ENCODE results near the gene TMEM108.

The TMEM108 gene

DNA sequence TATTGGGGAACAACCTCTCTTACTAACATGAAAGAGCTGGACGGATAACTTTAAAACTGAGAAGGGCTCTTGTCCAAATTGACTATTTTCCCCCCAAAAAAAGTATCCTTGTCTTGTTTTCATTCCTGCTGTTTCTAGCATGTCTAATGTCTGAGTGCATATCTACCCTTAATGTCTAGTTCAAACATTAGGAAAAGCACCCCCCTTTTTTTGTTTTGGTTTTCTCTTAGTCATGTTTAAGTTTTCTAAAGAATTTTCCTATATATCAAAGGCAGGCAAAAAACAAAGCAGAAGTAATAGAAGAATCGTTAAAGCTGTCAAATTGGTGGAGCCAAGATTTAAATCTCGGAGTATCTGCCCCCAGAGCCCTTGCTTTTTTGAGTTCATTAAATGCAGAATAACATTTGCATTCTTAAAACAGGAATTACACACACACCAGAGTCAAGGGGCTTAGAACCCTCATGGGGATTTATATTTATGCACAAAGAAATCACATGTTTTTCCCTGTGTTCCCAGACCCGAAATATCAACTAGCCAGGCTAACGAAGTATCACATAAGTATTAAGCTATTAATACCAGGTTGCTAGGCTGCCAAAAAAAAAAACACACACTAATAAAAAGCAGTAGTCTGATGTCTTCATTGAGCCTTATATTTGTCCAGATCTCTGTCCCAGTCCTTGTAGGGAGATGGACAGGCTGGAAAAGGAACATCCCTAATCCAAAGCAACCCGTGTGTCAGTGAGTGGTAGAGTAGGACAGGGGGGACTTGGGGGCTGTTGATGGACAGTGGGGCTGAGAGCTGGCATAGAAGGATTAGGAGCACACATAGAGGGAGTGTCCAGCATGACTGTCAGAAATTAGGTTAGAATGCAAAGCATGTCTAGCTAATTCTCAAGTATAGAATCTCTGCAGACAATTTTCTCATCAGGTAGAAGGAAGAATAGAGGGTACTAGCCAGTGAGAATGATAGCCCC, 258.0 kb downstream of the TMEM108 start:
- Histone ChIP-seq H3K27me3 (ENCODE audit: control insufficient read depth, insufficient read depth, low read length) (no peaks in the 10 kb centered on the region), H3K9me3 (ENCODE audit: control insufficient read depth, insufficient read depth, low read length) (no peaks in the 10 kb centered on the region), H3K4me1 (ENCODE audit: control insufficient read depth, insufficient read depth, low read length) (peaks cover 6% of the 10 kb centered on the region), H3K27ac (ENCODE audit: low read depth, low read length) (no peak overlapping the region), H3K36me3 (ENCODE audit: control insufficient read depth, insufficient read depth, low read length) (no peaks in the 10 kb centered on the region), H3K9ac (ENCODE audit: low read depth, low read length) (no peak overlapping the region), H3K4me3 (ENCODE audit: low read depth, low read length) (no peak overlapping the region)

DNA sequence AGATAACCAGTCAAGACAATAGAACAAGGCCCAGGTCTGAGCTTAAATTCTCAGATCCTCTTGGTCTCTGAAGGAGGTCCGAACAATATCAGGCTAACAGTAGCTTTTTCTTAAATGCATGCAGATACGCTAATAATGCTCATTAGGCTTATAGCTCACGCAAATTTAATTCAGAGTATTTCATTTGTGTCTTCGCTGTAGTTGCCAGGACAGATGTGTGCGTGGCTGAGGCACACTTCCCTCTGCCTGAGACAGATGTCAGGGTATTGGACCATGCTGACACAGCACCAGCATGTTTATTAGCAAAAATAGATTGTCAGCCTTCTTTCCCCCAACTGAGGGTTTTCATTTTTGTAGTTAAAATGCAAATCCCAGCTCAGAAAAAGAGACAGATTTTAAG, 258.8 kb downstream of the TMEM108 start:
- no peaks in the 10 kb centered on the region for H3K9me3 ChIP-seq (ENCODE audit: control insufficient read depth, insufficient read depth, low read length)
- no peak overlapping the region for H3K27ac ChIP-seq (ENCODE audit: low read depth, low read length)
- no peak overlapping the region for H3K9ac ChIP-seq (ENCODE audit: low read depth, low read length)
- H3K4me1 ChIP-seq (ENCODE audit: control insufficient read depth, insufficient read depth, low read length), result peaks cover 9% of the 10 kb centered on the region
- no peaks in the 10 kb centered on the region for H3K27me3 ChIP-seq (ENCODE audit: control insufficient read depth, insufficient read depth, low read length)
- H3K36me3 ChIP-seq (ENCODE audit: control insufficient read depth, insufficient read depth, low read length), result no peaks in the 10 kb centered on the region
- no peak overlapping the region for H3K4me3 ChIP-seq (ENCODE audit: low read depth, low read length)

DNA sequence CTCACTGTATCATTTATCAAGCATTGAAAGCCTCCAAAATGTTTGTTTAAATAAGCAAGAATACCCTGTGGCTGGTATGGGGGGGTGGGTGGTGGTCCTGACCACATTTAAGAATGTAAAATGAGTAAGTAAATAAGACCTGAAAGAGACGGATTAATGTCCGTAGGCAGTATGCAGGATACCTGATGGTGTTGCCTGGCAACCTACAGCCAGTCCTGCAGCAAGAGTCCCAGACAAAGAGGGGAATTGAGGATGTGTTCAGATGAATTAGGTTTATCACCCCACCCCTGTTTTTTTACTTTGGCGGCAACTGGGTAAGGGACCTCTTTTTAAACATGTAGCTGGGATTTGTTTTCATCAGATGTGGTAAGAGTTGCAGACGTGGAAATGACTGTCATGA, 261.9 kb downstream of the TMEM108 start:
- H3K27ac ChIP-seq (ENCODE audit: low read depth, low read length), result no peak overlapping the region
- H3K9ac ChIP-seq (ENCODE audit: low read depth, low read length), result no peak overlapping the region
- no peak overlapping the region for H3K4me3 ChIP-seq (ENCODE audit: low read depth, low read length)
- H3K9me3 ChIP-seq (ENCODE audit: control insufficient read depth, insufficient read depth, low read length), result no peaks in the 10 kb centered on the region
- H3K27me3 ChIP-seq (ENCODE audit: control insufficient read depth, insufficient read depth, low read length), result no peaks in the 10 kb centered on the region
- no peaks in the 10 kb centered on the region for H3K36me3 ChIP-seq (ENCODE audit: control insufficient read depth, insufficient read depth, low read length)
- peaks cover 9% of the 10 kb centered on the region; the same call in 1 of the 2 replicates for H3K4me1 ChIP-seq (ENCODE audit: control insufficient read depth, insufficient read depth, low read length)

DNA sequence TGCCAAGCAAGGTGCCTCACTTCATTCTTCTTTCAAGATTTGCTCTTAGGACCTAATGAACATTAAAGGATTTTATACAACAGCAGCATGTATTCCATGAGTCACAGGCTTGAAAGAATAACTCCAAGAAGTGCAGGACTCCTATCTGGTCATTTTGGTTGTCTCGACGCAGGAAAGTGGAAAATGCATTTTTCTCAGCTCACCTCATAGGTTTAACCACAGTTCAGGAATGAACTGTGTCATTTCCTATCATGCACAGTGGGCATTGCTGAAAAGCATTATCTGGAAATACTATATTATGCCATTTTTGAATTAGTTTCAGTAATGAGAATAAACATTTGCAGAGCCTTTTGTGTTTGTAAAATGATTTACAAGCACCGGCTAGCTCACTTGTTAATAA, 263.0 kb downstream of the TMEM108 start:
- no peak overlapping the region for H3K27ac ChIP-seq (ENCODE audit: low read depth, low read length)
- 0 out of 2 replicates have a peak, but pooled peaks cover 4% of the 10 kb centered on the region for H3K4me1 ChIP-seq (ENCODE audit: control insufficient read depth, insufficient read depth, low read length)
- no peaks in the 10 kb centered on the region for H3K9me3 ChIP-seq (ENCODE audit: control insufficient read depth, insufficient read depth, low read length)
- no peaks in the 10 kb centered on the region for H3K27me3 ChIP-seq (ENCODE audit: control insufficient read depth, insufficient read depth, low read length)
- no peak overlapping the region for H3K9ac ChIP-seq (ENCODE audit: low read depth, low read length)
- no peak overlapping the region for H3K4me3 ChIP-seq (ENCODE audit: low read depth, low read length)
- no peaks in the 10 kb centered on the region for H3K36me3 ChIP-seq (ENCODE audit: control insufficient read depth, insufficient read depth, low read length)

DNA sequence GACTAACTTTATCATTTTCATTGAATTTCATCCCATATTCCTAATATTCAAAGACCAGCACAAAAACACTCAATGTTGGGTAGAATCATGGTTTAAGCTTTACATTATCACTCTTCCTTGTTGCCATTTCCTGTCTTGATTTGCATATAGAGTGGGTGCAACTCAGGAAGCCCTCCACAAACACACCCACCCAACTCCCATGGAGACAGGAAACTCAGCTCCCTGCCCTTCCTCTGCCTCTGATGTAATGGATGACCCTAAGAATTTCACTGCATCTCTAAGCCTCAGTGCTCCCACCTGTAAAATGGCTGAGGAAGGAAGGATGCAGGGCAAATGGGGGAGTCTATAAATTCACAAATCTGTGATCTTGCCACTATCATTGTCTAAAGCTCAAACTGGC, 263.5 kb downstream of the TMEM108 start:
- Histone ChIP-seq H3K9me3 (ENCODE audit: control insufficient read depth, insufficient read depth, low read length) (no peaks in the 10 kb centered on the region; the same call in 1 of the 2 replicates), H3K27ac (ENCODE audit: low read depth, low read length) (no peak overlapping the region), H3K4me3 (ENCODE audit: low read depth, low read length) (no peak overlapping the region), H3K4me1 (ENCODE audit: control insufficient read depth, insufficient read depth, low read length) (0 out of 2 replicates have a peak, but pooled peaks cover 4% of the 10 kb centered on the region), H3K27me3 (ENCODE audit: control insufficient read depth, insufficient read depth, low read length) (no peaks in the 10 kb centered on the region), H3K36me3 (ENCODE audit: control insufficient read depth, insufficient read depth, low read length) (no peaks in the 10 kb centered on the region), H3K9ac (ENCODE audit: low read depth, low read length) (no peak overlapping the region)

DNA sequence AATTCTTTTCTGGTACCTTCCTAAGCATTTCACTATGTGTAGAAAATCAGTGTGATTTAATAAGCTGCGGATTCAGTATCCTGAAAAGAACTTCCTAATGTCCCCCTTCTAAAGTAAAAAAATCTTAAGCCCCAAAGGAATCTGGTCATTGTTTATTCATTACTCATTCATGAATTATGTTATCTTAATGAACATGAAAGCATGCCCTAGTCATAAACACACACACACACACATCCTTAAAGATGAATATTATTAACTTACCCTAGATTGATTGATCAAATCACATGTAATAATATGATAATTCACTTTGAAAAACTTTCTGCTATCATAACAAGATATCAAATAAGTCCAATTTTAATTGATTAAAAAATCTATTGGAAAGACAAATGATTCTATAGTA, 265.2 kb downstream of the TMEM108 start:
- H3K4me1 ChIP-seq (ENCODE audit: control insufficient read depth, insufficient read depth, low read length), result 0 out of 2 replicates have a peak, but pooled peaks cover 4% of the 10 kb centered on the region
- no peaks in the 10 kb centered on the region for H3K27me3 ChIP-seq (ENCODE audit: control insufficient read depth, insufficient read depth, low read length)
- H3K36me3 ChIP-seq (ENCODE audit: control insufficient read depth, insufficient read depth, low read length), result no peaks in the 10 kb centered on the region
- H3K27ac ChIP-seq (ENCODE audit: low read depth, low read length), result no peak overlapping the region
- H3K9me3 ChIP-seq (ENCODE audit: control insufficient read depth, insufficient read depth, low read length), result no peaks in the 10 kb centered on the region; the same call in 1 of the 2 replicates
- no peak overlapping the region for H3K9ac ChIP-seq (ENCODE audit: low read depth, low read length)
- no peak overlapping the region for H3K4me3 ChIP-seq (ENCODE audit: low read depth, low read length)

DNA sequence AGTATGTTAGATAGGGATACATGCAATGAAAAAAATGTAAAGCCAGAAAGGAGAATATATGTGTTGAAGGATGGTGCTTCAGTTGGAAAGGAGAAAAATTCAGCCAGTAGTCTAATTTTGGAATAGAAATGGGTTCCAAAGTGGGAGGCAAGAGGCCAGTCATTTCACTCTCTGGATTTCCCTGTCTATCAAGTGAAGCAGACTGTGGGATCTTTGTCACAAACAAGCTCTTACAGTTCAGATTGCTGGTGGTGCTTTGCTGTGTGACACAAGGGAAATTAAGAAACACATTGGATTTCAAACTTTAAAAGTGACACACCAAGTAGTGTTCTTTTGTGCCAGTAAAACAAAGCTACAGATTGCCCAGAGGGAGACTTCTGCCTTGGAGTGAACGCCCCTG, 279.7 kb downstream of the TMEM108 start:
- Histone ChIP-seq H3K4me1 (ENCODE audit: control insufficient read depth, insufficient read depth, low read length) (no peaks in the 10 kb centered on the region), H3K4me3 (ENCODE audit: low read depth, low read length) (no peak overlapping the region), H3K36me3 (ENCODE audit: control insufficient read depth, insufficient read depth, low read length) (no peaks in the 10 kb centered on the region), H3K27ac (ENCODE audit: low read depth, low read length) (no peak overlapping the region), H3K9ac (ENCODE audit: low read depth, low read length) (no peak overlapping the region), H3K9me3 (ENCODE audit: control insufficient read depth, insufficient read depth, low read length) (no peaks in the 10 kb centered on the region), H3K27me3 (ENCODE audit: control insufficient read depth, insufficient read depth, low read length) (no peaks in the 10 kb centered on the region)

DNA sequence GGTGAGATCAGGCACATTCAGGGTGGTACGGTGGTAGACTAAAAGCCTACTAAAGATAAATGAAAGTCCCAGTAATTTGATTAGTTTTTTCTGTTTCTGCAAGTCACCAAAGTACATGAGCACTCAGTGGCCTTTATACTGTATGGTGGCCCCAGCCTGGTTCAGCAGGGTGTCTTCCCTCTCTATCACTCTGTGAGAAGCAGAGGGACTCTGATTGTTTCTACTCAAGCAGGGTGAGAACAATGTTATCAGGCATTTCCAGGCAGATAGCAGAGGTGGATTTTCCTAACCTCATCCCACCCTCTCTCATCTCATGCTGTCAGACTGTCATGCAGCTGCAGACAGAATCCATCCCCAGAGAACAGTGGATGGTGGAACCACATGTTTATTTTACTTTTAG, 290.2 kb downstream of the TMEM108 start:
- H3K36me3 ChIP-seq (ENCODE audit: control insufficient read depth, insufficient read depth, low read length), result no peaks in the 10 kb centered on the region
- H3K4me1 ChIP-seq (ENCODE audit: control insufficient read depth, insufficient read depth, low read length), result peaks cover 14% of the 10 kb centered on the region
- H3K9ac ChIP-seq (ENCODE audit: low read depth, low read length), result no peak overlapping the region
- no peak overlapping the region for H3K4me3 ChIP-seq (ENCODE audit: low read depth, low read length)
- H3K27me3 ChIP-seq (ENCODE audit: control insufficient read depth, insufficient read depth, low read length), result no peaks in the 10 kb centered on the region
- H3K27ac ChIP-seq (ENCODE audit: low read depth, low read length), result no peak overlapping the region
- H3K9me3 ChIP-seq (ENCODE audit: control insufficient read depth, insufficient read depth, low read length), result no peaks in the 10 kb centered on the region

DNA sequence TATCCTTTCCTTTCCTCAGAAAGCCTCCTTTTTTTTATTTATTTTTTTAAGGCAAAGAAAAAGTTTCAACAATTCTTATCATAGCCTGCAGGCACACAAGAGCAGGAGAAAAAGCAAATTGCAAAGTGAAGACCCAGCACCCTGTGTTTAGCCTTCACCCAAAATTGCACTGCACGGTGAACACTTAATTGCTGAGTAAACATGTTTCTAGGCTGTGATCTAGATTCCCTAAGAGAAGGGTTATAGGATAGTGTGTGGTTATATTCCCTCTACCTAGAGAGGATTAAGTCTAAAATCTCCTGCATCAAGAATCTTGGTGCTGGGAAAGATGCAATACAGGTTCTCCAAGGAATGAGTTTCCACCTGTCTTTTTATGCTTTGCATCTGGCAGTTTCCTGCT, 291.4 kb downstream of the TMEM108 start:
- Histone ChIP-seq H3K9me3 (ENCODE audit: control insufficient read depth, insufficient read depth, low read length) (no peaks in the 10 kb centered on the region), H3K9ac (ENCODE audit: low read depth, low read length) (no peak overlapping the region), H3K27ac (ENCODE audit: low read depth, low read length) (no peak overlapping the region), H3K4me1 (ENCODE audit: control insufficient read depth, insufficient read depth, low read length) (peaks cover 14% of the 10 kb centered on the region), H3K27me3 (ENCODE audit: control insufficient read depth, insufficient read depth, low read length) (no peaks in the 10 kb centered on the region), H3K4me3 (ENCODE audit: low read depth, low read length) (no peak overlapping the region), H3K36me3 (ENCODE audit: control insufficient read depth, insufficient read depth, low read length) (no peaks in the 10 kb centered on the region)

DNA sequence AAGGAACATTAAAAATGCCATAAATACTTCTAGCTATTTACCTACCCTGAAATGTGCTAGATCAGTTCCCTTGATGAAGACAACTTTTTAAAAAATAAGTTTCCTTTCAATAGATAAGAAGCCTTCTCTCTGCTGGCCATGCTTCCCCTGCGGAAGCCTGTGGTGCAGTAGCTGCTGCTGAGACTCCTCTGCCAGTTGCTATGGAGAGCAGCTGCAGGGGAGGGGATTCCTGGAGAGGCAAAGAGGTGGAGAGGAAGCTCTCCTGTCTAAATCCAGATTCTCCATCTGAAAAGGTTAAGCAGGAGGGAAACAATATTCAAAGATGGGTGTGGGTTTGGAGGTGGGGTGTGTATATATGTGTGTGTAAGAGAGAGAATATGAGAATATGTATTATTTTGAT, 291.9 kb downstream of the TMEM108 start:
- H3K4me1 ChIP-seq (ENCODE audit: control insufficient read depth, insufficient read depth, low read length), result peaks cover 14% of the 10 kb centered on the region
- no peak overlapping the region for H3K9ac ChIP-seq (ENCODE audit: low read depth, low read length)
- no peaks in the 10 kb centered on the region for H3K27me3 ChIP-seq (ENCODE audit: control insufficient read depth, insufficient read depth, low read length)
- H3K27ac ChIP-seq (ENCODE audit: low read depth, low read length), result no peak overlapping the region
- no peak overlapping the region for H3K4me3 ChIP-seq (ENCODE audit: low read depth, low read length)
- H3K9me3 ChIP-seq (ENCODE audit: control insufficient read depth, insufficient read depth, low read length), result no peaks in the 10 kb centered on the region
- H3K36me3 ChIP-seq (ENCODE audit: control insufficient read depth, insufficient read depth, low read length), result no peaks in the 10 kb centered on the region

DNA sequence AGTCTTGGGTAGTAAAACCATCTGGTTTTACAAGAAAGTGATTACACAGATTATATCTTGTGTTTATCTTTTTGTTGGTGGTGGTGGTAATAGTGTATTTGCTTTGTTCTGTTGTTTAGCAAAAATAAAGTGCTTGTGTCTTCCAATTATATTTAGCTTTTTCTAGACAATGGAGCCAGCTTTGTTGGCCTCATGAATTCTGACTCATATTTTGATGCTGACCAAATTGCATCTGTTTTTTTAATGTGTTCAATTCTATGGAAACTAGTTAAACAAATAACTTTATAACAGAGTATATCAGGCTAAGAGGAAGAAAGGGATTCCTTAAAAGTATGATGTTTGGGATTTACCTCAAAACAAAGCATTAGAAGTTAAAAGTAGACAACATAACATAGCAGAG, 292.3 kb downstream of the TMEM108 start:
- no peak overlapping the region for H3K9ac ChIP-seq (ENCODE audit: low read depth, low read length)
- no peaks in the 10 kb centered on the region for H3K9me3 ChIP-seq (ENCODE audit: control insufficient read depth, insufficient read depth, low read length)
- H3K4me3 ChIP-seq (ENCODE audit: low read depth, low read length), result no peak overlapping the region
- no peaks in the 10 kb centered on the region for H3K27me3 ChIP-seq (ENCODE audit: control insufficient read depth, insufficient read depth, low read length)
- no peak overlapping the region for H3K27ac ChIP-seq (ENCODE audit: low read depth, low read length)
- H3K4me1 ChIP-seq (ENCODE audit: control insufficient read depth, insufficient read depth, low read length), result peaks cover 14% of the 10 kb centered on the region
- H3K36me3 ChIP-seq (ENCODE audit: control insufficient read depth, insufficient read depth, low read length), result no peaks in the 10 kb centered on the region
